HG03565 (cell line): ENCODE data around the gene TAF11L10.
"Not testable (repeated sequence)": the region's sequence is repeated elsewhere in the genome, so short reads cannot be mapped to it uniquely, and the experiment has no call there.

Source experiments
- ATAC-seq: cut with Tn5 transposase; IDR thresholded peaks from one replicate; pipeline ENCODE4 v1.9.1; 2021; ENCODE audit warnings: mild to moderate bottlenecking, moderate library complexity; ENCODE audit not compliant: unreplicated experiment

TAF11L10 gene

GRCh38 chr5:17597728-17598127 lies at the start of gene TAF11L10:
TAF11L10 (minus strand) TSS chr5:17597828.
- ATAC-seq: not testable (repeated sequence)

- no peak for ATAC-seq
Observed at GRCh38 chr5:17634160-17634559, 36.5 kb upstream of the TAF11L10 start, which contains the start of gene TAF11L14. TAF11L14 (plus strand) TSS chr5:17634460.

- not testable (repeated sequence) for ATAC-seq
Observed at GRCh38 chr5:17631788-17632187, 34.2 kb upstream of the TAF11L10 start, which contains the start of gene TAF11L13. TAF11L13 (plus strand) TSS chr5:17632088.

- no peak for ATAC-seq
Observed at GRCh38 chr5:17625686-17626085, 28.1 kb upstream of the TAF11L10 start.

- ATAC-seq: no peak
Observed at GRCh38 chr5:17620627-17621026, 23.0 kb upstream of the TAF11L10 start.

- no peak for ATAC-seq
Observed at GRCh38 chr5:17619354-17619753, 21.7 kb upstream of the TAF11L10 start.

- no peak for ATAC-seq
Observed at GRCh38 chr5:17614872-17615605, 17.4 kb upstream of the TAF11L10 start.

GRCh38 chr5:17610092-17610491 lies 12.5 kb upstream of the TAF11L10 start, which contains the start of gene TAF11L12:
TAF11L12 (plus strand) TSS chr5:17610392.
- ATAC-seq: not testable (repeated sequence)

- ATAC-seq: not testable (repeated sequence)
Observed at GRCh38 chr5:17607461-17607860, 9.8 kb upstream of the TAF11L10 start.

GRCh38 chr5:17604951-17605350 lies 7.3 kb upstream of the TAF11L10 start:
- no peak for ATAC-seq

GRCh38 chr5:17603880-17604279 lies 6.3 kb upstream of the TAF11L10 start, which contains the start of gene TAF11L11:
TAF11L11 (plus strand) TSS chr5:17604183.
- not testable (repeated sequence) for ATAC-seq

GRCh38 chr5:17594255-17594654 lies 3.4 kb downstream of the TAF11L10 start, which contains the start of gene TAF11L9:
TAF11L9 (minus strand) TSS chr5:17594394.
- not testable (repeated sequence) for ATAC-seq

GRCh38 chr5:17590860-17591259 lies 6.8 kb downstream of the TAF11L10 start, which contains the start of gene TAF11L8:
TAF11L8 (minus strand) TSS chr5:17590960.
- ATAC-seq: not testable (repeated sequence)

- ATAC-seq: not testable (repeated sequence)
Observed at GRCh38 chr5:17585658-17586057, 12.0 kb downstream of the TAF11L10 start, which contains the start of gene TAF11L7. TAF11L7 (minus strand) TSS chr5:17585758.
